ENCODE data around the gene PLGRKT.

- TF ChIP-seq CEBPB (IDR thresholded peaks at IDR 0.05): no peak
- TF ChIP-seq TAF1 (IDR thresholded peaks at IDR 0.05; ENCODE audit: low read depth): no peak
- TF ChIP-seq EP300 (IDR thresholded peaks at IDR 0.05; ENCODE audit: borderline replicate concordance): no peak
- no peak for TF ChIP-seq RAD21 (IDR thresholded peaks at IDR 0.05; ENCODE audit: low read depth)
- no peak for TF ChIP-seq YY1 (IDR thresholded peaks at IDR 0.05; ENCODE audit: low read depth)
Measured at GRCh38 chr9:5357431-5358105, 80.2 kb downstream of the PLGRKT start.
